ENCODE data around the gene SYTL1. TPM values are rescaled to one million over a fixed set of nuclear protein-coding genes. Genes with fewer than 3 reads are reported as not detected.

The SYTL1 gene
- total RNA-seq, 1 donor from 2014 or later: 47.2 TPM

DNA sequence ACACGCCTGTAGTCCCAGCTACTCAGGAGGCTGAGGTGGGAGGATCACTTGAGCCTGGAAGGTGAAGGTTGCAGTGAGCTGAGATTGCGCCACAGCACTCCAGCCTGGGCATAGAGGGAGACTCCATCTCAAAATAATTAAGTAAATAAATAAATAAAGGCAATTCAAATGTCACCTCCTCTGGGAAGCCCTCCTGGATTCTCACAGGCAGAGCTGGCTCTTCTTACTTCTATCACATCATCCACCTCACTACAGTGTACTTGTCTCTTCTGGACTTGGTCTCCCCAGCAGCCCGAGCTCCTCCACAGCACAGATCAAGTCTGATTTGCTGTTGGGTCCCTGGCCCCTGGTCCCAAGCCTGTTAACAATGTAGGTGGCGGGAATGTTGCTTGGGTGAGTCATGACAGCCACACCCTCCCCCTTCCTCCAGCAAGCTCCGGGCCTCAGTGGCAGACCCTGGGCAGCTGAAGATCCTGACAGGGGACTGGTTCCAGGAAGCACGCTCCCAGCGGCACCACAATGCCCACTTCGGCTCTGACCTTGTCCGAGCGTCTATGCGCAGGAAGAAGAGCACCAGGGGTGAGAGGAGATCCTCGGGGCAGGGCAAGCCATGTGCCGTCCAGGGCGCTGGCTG is 5.3 kb downstream of the SYTL1 start:
- Histone ChIP-seq H3K27me3 (ENCODE audit: control insufficient read depth, insufficient read depth, low read length) (peaks cover 6% of the 10 kb centered on the region), H3K36me3 (ENCODE audit: control insufficient read depth, insufficient read depth, low read length) (no peaks in the 10 kb centered on the region), H3K4me3 (ENCODE audit: low read depth, low read length) (no peak overlapping the region)
- TF ChIP-seq, protein P1, sequence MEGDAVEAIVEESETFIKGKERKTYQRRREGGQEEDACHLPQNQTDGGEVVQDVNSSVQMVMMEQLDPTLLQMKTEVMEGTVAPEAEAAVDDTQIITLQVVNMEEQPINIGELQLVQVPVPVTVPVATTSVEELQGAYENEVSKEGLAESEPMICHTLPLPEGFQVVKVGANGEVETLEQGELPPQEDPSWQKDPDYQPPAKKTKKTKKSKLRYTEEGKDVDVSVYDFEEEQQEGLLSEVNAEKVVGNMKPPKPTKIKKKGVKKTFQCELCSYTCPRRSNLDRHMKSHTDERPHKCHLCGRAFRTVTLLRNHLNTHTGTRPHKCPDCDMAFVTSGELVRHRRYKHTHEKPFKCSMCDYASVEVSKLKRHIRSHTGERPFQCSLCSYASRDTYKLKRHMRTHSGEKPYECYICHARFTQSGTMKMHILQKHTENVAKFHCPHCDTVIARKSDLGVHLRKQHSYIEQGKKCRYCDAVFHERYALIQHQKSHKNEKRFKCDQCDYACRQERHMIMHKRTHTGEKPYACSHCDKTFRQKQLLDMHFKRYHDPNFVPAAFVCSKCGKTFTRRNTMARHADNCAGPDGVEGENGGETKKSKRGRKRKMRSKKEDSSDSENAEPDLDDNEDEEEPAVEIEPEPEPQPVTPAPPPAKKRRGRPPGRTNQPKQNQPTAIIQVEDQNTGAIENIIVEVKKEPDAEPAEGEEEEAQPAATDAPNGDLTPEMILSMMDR (IDR thresholded peaks at IDR 0.05; ENCODE audit: insufficient read depth, low read length, poor library complexity, severe bottlenecking): no peak
- no peak for DNase-seq (ENCODE audit: low read depth)

DNA sequence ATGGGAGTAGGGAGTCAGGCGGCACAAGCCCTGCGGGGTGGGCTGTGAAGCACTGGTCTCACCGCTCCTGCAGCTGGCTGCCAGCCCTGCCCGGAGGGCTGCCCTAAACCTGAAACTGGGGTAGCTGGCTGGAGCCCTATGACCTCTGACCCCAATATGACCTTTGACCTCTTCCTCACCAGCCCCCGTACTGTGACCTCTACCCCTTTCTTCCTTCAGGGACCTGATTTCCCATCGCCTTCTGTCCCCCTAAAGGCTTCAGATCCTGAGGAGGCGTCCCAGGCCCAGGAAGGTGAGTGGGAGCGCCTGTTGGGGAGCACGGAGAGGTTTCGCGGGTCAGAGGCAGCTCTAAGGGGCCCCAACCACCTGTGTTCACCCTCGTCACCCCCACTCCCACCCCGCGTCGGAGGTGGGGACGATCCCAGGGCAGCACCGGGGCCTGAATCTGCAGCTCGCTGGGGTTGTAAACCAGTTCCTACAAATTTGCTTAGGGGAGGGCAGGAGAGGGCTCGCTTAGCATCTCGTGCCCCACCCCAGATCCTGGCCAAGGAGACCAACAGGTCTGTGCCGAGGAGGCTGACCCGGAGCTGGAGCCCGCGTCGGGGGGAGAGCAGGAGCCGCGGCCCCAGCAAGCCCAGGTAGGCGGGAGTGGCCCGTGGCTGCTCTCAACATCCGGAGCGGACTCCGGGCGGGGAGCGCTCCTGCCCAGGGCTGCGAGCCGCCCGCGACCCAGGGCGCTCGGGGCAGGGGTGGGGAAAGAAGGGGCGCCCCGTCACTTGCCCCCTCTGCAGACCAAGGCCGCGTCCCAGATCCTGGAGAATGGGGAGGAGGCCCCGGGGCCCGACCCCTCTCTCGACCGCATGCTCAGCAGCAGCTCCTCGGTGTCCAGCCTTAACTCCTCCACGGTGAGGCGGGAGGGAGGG is 7.3 kb downstream of the SYTL1 start:
- peak overlapping the region; percentile 29 for H3K4me3 ChIP-seq (ENCODE audit: low read depth, low read length)
- TF ChIP-seq, protein P1 (IDR thresholded peaks at IDR 0.05; ENCODE audit: insufficient read depth, low read length, poor library complexity, severe bottlenecking): no peak
- DNase-seq (ENCODE audit: low read depth): no peak

DNA sequence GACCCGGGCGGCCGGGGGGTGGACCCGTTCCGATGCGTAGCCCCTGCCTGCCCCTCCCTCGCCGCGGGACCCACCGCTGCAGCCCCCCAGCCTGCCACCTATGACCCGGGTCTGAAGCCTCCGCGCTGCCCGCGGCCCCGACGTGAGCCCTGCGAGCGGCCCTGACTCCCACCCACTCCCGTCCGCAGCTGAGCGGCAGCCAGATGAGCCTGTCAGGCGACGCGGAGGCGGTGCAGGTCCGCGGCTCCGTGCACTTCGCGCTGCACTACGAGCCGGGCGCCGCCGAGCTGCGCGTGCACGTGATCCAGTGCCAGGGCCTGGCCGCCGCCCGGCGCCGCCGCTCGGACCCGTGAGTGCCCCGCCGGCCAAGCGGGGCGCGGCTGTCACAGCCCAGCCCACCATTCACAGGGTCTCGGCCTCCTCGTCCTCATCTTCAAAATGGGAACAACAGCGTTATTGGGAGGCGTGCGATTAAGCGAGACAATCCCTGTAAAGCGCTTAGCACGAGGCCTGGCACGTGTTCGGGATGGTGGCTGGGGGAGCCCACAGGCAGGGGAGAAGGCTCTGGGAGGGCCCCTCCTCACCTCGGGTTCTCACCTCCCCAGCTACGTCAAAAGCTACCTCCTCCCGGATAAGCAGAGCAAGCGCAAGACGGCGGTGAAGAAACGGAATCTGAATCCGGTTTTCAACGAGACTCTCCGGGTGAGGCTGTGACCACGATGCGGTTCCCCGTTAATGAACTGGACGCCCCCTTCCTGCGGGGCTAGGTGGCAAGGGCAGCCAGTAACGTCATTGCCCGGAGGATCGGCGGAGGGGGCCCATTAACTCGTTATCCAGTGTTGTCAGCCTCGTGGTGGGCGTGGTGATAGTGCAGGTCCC is 8.2 kb downstream of the SYTL1 start:
- TF ChIP-seq, protein P1 (IDR thresholded peaks at IDR 0.05; ENCODE audit: insufficient read depth, low read length, poor library complexity, severe bottlenecking): no peak
- no peak for DNase-seq (ENCODE audit: low read depth)
- no peaks in the 10 kb centered on the region for H3K36me3 ChIP-seq (ENCODE audit: control insufficient read depth, insufficient read depth, low read length)
- H3K4me3 ChIP-seq (ENCODE audit: low read depth, low read length): peak overlapping the region; percentile 29
- peaks cover 6% of the 10 kb centered on the region for H3K27me3 ChIP-seq (ENCODE audit: control insufficient read depth, insufficient read depth, low read length)

More for the DNA sequence above, 7.3 kb downstream of the SYTL1 start:
- Histone ChIP-seq H3K27me3 (ENCODE audit: control insufficient read depth, insufficient read depth, low read length) (peaks cover 6% of the 10 kb centered on the region), H3K36me3 (ENCODE audit: control insufficient read depth, insufficient read depth, low read length) (no peaks in the 10 kb centered on the region)

DNA sequence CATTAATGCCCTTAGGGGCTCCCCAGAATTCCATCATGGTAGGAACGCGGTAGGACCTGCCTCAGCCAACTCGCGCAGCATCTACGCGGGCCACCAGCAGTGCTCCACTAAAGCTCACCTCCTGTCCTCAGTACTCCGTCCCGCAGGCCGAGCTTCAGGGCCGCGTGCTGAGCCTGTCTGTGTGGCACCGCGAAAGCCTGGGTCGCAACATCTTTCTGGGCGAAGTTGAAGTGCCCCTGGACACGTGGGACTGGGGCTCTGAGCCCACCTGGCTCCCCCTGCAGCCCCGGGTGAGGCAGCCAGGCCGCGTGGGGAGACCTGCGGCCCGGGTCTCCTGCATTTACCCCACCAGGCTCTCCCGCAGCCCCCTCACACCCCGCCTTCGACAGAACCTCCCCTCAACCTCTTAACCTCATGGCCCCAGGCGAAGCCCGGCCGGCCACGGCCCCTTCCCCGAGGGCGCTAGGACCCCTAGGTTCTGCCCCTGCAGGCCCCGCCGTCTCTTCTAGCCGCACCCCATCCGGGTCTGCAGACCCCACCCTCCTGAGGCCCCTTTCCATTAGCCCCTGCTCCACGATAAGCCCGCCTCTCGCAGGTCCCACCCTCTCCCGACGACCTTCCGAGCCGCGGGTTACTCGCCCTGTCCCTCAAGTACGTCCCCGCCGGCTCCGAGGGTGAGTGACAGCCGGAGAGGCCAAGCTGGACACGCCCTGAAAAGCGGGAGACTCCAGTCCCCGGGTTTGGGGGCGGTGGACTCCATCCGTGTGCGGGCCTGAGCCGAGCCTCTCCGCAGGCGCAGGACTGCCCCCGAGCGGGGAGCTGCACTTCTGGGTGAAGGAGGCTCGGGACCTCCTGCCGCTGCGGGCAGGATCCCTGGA is 9.1 kb downstream of the SYTL1 start:
- DNase-seq (ENCODE audit: low read depth): no peak
- Histone ChIP-seq H3K27me3 (ENCODE audit: control insufficient read depth, insufficient read depth, low read length) (peaks cover 6% of the 10 kb centered on the region), H3K4me3 (ENCODE audit: low read depth, low read length) (no peak overlapping the region), H3K36me3 (ENCODE audit: control insufficient read depth, insufficient read depth, low read length) (peaks cover 1% of the 10 kb centered on the region)
- TF ChIP-seq, protein P1 (IDR thresholded peaks at IDR 0.05; ENCODE audit: insufficient read depth, low read length, poor library complexity, severe bottlenecking): no peak

DNA sequence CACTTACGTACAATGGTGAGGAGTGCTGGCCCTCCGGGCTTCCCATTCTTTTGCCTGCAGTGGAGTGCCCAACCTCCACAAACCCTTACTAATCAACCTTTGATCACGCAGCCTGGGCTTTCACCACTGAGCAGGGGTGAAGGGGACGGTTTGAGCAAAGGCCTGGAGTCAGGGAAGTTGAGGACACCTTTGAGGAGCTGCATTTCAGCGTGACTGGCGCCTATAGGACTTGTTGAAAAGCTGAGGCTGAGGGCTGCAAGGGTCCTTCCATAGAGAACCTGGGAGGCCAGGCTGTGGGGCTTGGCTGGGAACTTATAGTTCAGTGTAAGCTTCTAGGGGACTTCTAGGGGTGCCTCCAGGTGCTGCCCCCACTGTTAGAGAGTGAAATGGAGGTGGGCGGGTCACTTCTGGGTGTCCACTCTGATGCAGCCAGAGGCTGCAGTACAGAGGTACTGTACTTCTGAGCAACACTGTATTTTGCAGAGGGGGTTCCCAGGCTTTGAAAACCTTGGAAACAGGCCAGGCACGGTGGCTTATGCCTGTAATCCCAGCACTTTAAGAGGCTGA is 9.8 kb downstream of the SYTL1 start:
- TF ChIP-seq, protein P1 (IDR thresholded peaks at IDR 0.05; ENCODE audit: insufficient read depth, low read length, poor library complexity, severe bottlenecking): no peak
- Histone ChIP-seq H3K27me3 (ENCODE audit: control insufficient read depth, insufficient read depth, low read length) (peaks cover 6% of the 10 kb centered on the region), H3K4me3 (ENCODE audit: low read depth, low read length) (no peak overlapping the region), H3K36me3 (ENCODE audit: control insufficient read depth, insufficient read depth, low read length) (peaks cover 1% of the 10 kb centered on the region)
- no peak for DNase-seq (ENCODE audit: low read depth)
